ENCODE data around the gene ST3GAL3. TPM values are rescaled to one million over a fixed set of nuclear protein-coding genes. Genes with fewer than 3 reads are reported as not detected.

ST3GAL3 gene
- total RNA-seq, 1 experiment from 2014 or later: 8.6 TPM

DNA sequence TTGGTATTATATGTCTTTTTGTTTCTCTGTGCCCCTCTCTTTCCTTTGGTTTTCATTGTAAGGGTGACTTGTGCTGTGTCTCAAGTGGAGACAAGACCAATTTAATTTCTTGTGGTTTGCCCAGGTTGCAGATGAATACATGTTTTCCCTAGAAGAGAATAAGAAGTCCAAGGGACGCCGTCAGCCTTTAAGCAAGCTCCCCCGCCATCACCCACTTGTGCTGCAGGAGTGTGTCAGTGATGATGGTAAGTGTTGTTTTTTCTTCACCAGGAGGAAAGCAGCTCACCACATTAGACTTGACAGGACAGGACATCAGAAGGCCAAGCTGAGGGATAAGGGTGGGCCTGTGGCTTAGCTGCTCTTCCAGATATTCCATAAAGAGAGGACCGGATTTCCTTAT is 23.8 kb upstream of the ST3GAL3 start (continued):
- TF ChIP-seq, protein P1, sequence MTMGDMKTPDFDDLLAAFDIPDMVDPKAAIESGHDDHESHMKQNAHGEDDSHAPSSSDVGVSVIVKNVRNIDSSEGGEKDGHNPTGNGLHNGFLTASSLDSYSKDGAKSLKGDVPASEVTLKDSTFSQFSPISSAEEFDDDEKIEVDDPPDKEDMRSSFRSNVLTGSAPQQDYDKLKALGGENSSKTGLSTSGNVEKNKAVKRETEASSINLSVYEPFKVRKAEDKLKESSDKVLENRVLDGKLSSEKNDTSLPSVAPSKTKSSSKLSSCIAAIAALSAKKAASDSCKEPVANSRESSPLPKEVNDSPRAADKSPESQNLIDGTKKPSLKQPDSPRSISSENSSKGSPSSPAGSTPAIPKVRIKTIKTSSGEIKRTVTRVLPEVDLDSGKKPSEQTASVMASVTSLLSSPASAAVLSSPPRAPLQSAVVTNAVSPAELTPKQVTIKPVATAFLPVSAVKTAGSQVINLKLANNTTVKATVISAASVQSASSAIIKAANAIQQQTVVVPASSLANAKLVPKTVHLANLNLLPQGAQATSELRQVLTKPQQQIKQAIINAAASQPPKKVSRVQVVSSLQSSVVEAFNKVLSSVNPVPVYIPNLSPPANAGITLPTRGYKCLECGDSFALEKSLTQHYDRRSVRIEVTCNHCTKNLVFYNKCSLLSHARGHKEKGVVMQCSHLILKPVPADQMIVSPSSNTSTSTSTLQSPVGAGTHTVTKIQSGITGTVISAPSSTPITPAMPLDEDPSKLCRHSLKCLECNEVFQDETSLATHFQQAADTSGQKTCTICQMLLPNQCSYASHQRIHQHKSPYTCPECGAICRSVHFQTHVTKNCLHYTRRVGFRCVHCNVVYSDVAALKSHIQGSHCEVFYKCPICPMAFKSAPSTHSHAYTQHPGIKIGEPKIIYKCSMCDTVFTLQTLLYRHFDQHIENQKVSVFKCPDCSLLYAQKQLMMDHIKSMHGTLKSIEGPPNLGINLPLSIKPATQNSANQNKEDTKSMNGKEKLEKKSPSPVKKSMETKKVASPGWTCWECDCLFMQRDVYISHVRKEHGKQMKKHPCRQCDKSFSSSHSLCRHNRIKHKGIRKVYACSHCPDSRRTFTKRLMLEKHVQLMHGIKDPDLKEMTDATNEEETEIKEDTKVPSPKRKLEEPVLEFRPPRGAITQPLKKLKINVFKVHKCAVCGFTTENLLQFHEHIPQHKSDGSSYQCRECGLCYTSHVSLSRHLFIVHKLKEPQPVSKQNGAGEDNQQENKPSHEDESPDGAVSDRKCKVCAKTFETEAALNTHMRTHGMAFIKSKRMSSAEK (CRISPR knock-in tag; IDR thresholded peaks at IDR 0.05; ENCODE audit: borderline replicate concordance): no peak
- no peak for TF ChIP-seq ZNF121 (CRISPR knock-in tag; IDR thresholded peaks at IDR 0.05)
- TF ChIP-seq SP1 (CRISPR knock-in tag; conservative IDR thresholded peaks at IDR 0.05): no peak
- TF ChIP-seq AR (CRISPR knock-in tag; IDR thresholded peaks at IDR 0.05): no peak
- TF ChIP-seq NR1H2 (CRISPR knock-in tag; IDR thresholded peaks at IDR 0.05): no peak
- no peak for TF ChIP-seq ZNF281 (CRISPR knock-in tag; IDR thresholded peaks at IDR 0.05)

DNA sequence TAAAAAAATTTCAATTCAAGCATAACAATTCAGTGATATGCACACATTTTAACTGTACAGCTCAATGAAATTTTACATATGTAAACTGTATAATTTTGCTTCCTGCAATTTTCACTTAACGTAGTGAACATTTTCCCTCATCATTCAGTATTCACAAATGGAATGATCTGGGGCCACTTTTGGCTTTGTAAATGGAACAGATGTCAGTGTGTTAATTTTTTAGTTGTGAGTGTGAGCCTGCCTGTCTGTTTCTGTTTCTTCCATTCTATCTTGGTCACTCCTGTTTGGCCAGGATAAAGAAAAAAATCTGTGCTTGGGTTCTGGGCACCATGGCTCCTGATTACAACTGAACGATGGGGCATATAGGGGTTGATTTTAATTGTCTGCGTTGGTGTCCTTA is 20.5 kb upstream of the ST3GAL3 start:
- DNase-seq (ENCODE audit: low spot score) (no peak), ATAC-seq (no peak)
- CTCF ChIA-PET: interaction anchor here (1.2 kb wide), 1 partner anchor 33 kb away, joined by 3 read pairs; no protein-coding TSS in a partner anchor
- Mint-ChIP-seq H3K36me3 (peaks cover 94% of the 10 kb centered on the region), H3K4me1 (no peaks in the 10 kb centered on the region), H3K27ac (no peak overlapping the region), H3K4me3 (no peak overlapping the region), H3K27me3 (ENCODE audit: low read depth) (no peaks in the 10 kb centered on the region), H3K9me3 (no peaks in the 10 kb centered on the region)
- POLR2A ChIA-PET: no interaction called here
- no peak for TF ChIP-seq CDX4 (CRISPR knock-in tag; IDR thresholded peaks at IDR 0.05; ENCODE audit: borderline replicate concordance)

- H3K27me3 Mint-ChIP-seq (ENCODE audit: low read depth): no peaks in the 10 kb centered on the region
- no peak for DNase-seq (ENCODE audit: low spot score)
- TF ChIP-seq AFF4 (CRISPR knock-in tag; IDR thresholded peaks at IDR 0.05; ENCODE audit: borderline replicate concordance) (no peak), NR3C1 (CRISPR knock-in tag; conservative IDR thresholded peaks at IDR 0.05; ENCODE audit: low read depth) (no peak), NFE2L1 (CRISPR knock-in tag; IDR thresholded peaks at IDR 0.05) (no peak), ZBTB21 (CRISPR knock-in tag; IDR thresholded peaks at IDR 0.05; ENCODE audit: borderline replicate concordance) (no peak), ZNF263 (CRISPR knock-in tag; IDR thresholded peaks at IDR 0.05; ENCODE audit: low read depth) (no peak), ELF4 (CRISPR knock-in tag; IDR thresholded peaks at IDR 0.05; ENCODE audit: low read depth) (no peak)
Measured at GRCh38 chr1:43687301-43688108, 19.8 kb upstream of the ST3GAL3 start.

More at GRCh38 chr1:43687301-43688108, 19.8 kb upstream of the ST3GAL3 start:
- ChIA-PET POLR2A (no interaction called here), CTCF (interaction anchor here (0.8 to 1.2 kb wide), 2 partner anchors 28 to 34 kb away, joined by 3 read pairs; no protein-coding TSS in a partner anchor)
- ATAC-seq: no peak
- Mint-ChIP-seq H3K4me3 (no peak overlapping the region), H3K36me3 (peaks cover 97% of the 10 kb centered on the region), H3K4me1 (no peaks in the 10 kb centered on the region), H3K9me3 (no peaks in the 10 kb centered on the region), H3K27ac (no peak overlapping the region)

All from WTC11 (cell line).